ENCODE data around the gene GSE1. TPM values are rescaled to one million over a fixed set of nuclear protein-coding genes. Genes with fewer than 3 reads are reported as not detected.

The GSE1 gene
- total RNA-seq, 1 experiment from 2014 or later, result 124 TPM

GRCh38 chr16:85640254-85640558, 27.1 kb downstream of the GSE1 start:
- H3K4me3 Mint-ChIP-seq, result no peak overlapping the region
- H3K36me3 Mint-ChIP-seq, result no peaks in the 10 kb centered on the region
- no peaks in the 10 kb centered on the region for H3K27me3 Mint-ChIP-seq (ENCODE audit: low read depth)
- no peak for TF ChIP-seq IRF1 (CRISPR knock-in tag; IDR thresholded peaks at IDR 0.05)
- TF ChIP-seq ZNF263 (CRISPR knock-in tag; IDR thresholded peaks at IDR 0.05; ENCODE audit: low read depth), result no peak
- TF ChIP-seq PRRX2 (CRISPR knock-in tag; IDR thresholded peaks at IDR 0.05), result no peak
- no peak for TF ChIP-seq NR1H2 (CRISPR knock-in tag; IDR thresholded peaks at IDR 0.05)
- TF ChIP-seq ZNF138 (CRISPR knock-in tag; conservative IDR thresholded peaks at IDR 0.05), result no peak
- TF ChIP-seq NFATC4 (CRISPR knock-in tag; IDR thresholded peaks at IDR 0.05), result no peak
- TF ChIP-seq SMAD3 (CRISPR knock-in tag; IDR thresholded peaks at IDR 0.05; ENCODE audit: borderline replicate concordance), result no peak
- no peak for TF ChIP-seq GRHL2 (CRISPR knock-in tag; IDR thresholded peaks at IDR 0.05; ENCODE audit: insufficient replicate concordance, severe bottlenecking)
- no peak for TF ChIP-seq NFE2L1 (CRISPR knock-in tag; IDR thresholded peaks at IDR 0.05)
- no peak for TF ChIP-seq ZNF281 (CRISPR knock-in tag; IDR thresholded peaks at IDR 0.05)
- TF ChIP-seq OVOL2 (CRISPR knock-in tag; IDR thresholded peaks at IDR 0.05; ENCODE audit: borderline replicate concordance), result no peak
- TF ChIP-seq TEAD4 (CRISPR knock-in tag; IDR thresholded peaks at IDR 0.05), result no peak
- no peak for TF ChIP-seq ZNF121 (CRISPR knock-in tag; IDR thresholded peaks at IDR 0.05)
- no peak for TF ChIP-seq EMX1 (CRISPR knock-in tag; IDR thresholded peaks at IDR 0.05)
- no peak for TF ChIP-seq ARID4B (CRISPR knock-in tag; IDR thresholded peaks at IDR 0.05; ENCODE audit: borderline replicate concordance)
- no peak for TF ChIP-seq CREM (CRISPR knock-in tag; IDR thresholded peaks at IDR 0.05)
- no peak for TF ChIP-seq RORB (CRISPR knock-in tag; IDR thresholded peaks at IDR 0.05)
- TF ChIP-seq E2F1 (CRISPR knock-in tag; IDR thresholded peaks at IDR 0.05), result no peak
- no peak for TF ChIP-seq ETV6 (CRISPR knock-in tag; IDR thresholded peaks at IDR 0.05)
- CTCF ChIA-PET, result interaction anchor here (0.8 to 2.5 kb wide), 2 partner anchors 24 to 343 kb away, joined by 3 to 10 read pairs; no protein-coding TSS in a partner anchor
- DNase-seq (ENCODE audit: low spot score) (no peak), ATAC-seq (no peak)
- no peaks in the 10 kb centered on the region for H3K9me3 Mint-ChIP-seq
- POLR2A ChIA-PET, result no interaction called here
- H3K4me1 Mint-ChIP-seq, result no peaks in the 10 kb centered on the region; the same call in 1 of the 2 replicates
- H3K27ac Mint-ChIP-seq, result no peak overlapping the region

GRCh38 chr16:85640585-85640984, 27.5 kb downstream of the GSE1 start:
- Mint-ChIP-seq H3K27me3 (ENCODE audit: low read depth) (no peaks in the 10 kb centered on the region), H3K4me3 (no peak overlapping the region), H3K4me1 (no peaks in the 10 kb centered on the region; the same call in 1 of the 2 replicates), H3K9me3 (no peaks in the 10 kb centered on the region), H3K36me3 (no peaks in the 10 kb centered on the region), H3K27ac (no peak overlapping the region)
- ChIA-PET CTCF (interaction anchor here (0.8 to 2.5 kb wide), 3 partner anchors 12 to 343 kb away, joined by 3 to 10 read pairs (median 3); no protein-coding TSS in a partner anchor), POLR2A (no interaction called here)
- ATAC-seq (no peak), DNase-seq (ENCODE audit: low spot score) (no peak)
- TF ChIP-seq NR2C2 (CRISPR knock-in tag; IDR thresholded peaks at IDR 0.05) (no peak), JUN (CRISPR knock-in tag; IDR thresholded peaks at IDR 0.05) (no peak), FOXK1 (CRISPR knock-in tag; IDR thresholded peaks at IDR 0.05) (no peak), CTCF (IDR thresholded peaks at IDR 0.05) (no peak), IRF1 (CRISPR knock-in tag; IDR thresholded peaks at IDR 0.05) (no peak), MYBL2 (CRISPR knock-in tag; IDR thresholded peaks at IDR 0.05) (no peak), ZSCAN18 (CRISPR knock-in tag; IDR thresholded peaks at IDR 0.05) (no peak), CREM (CRISPR knock-in tag; IDR thresholded peaks at IDR 0.05) (no peak)
